H1 (cell line): ENCODE data around the gene SF3B6. TPM values are rescaled to one million over a fixed set of nuclear protein-coding genes. Genes with fewer than 3 reads are reported as not detected.
A peak's percentile ranks its signal among the peaks of the same experiment; 100 is the strongest.

Experiments
- BACH1 ChIP-seq: IDR thresholded peaks from 2 replicates; pipeline ENCODE4 v1.6.1; 2012; ENCODE audit warnings: low read length, improper control_type of control experiment
- BRCA1 ChIP-seq: IDR thresholded peaks from 2 replicates; pipeline ENCODE4 v1.6.1; 2012; ENCODE audit warnings: low read depth, low read length, improper control_type of control experiment
- CTBP2 ChIP-seq: IDR thresholded peaks from 2 replicates; pipeline ENCODE4 v1.7.0; 2011; ENCODE audit warnings: borderline replicate concordance, mild to moderate bottlenecking, moderate library complexity, mixed read lengths, low read length; ENCODE audit not compliant: insufficient read depth, insufficient read length
- GABPA ChIP-seq: IDR thresholded peaks from 2 replicates; pipeline ENCODE4 v1.6.1; 2011; ENCODE audit warnings: mild to moderate bottlenecking, low read length, moderate library complexity, borderline replicate concordance; ENCODE audit not compliant: insufficient read depth
- KDM1A ChIP-seq: fragments of 200-600, 300-600 bp; sonication (generic); IDR thresholded peaks from 2 replicates; pipeline ENCODE4 v1.7.1; 2016; ENCODE audit warnings: mild to moderate bottlenecking, low read length, borderline replicate concordance
- KDM4A ChIP-seq: IDR thresholded peaks from one replicate; pipeline ENCODE4 v1.7.1; 2012; ENCODE audit warnings: low read depth, mild to moderate bottlenecking, moderate library complexity, low read length, inconsistent platforms; ENCODE audit not compliant: severe bottlenecking
- NANOG ChIP-seq: IDR thresholded peaks from 2 replicates; pipeline ENCODE4 v1.6.1; 2011; ENCODE audit warnings: low read length, low read depth, mild to moderate bottlenecking, inconsistent platforms; ENCODE audit not compliant: insufficient read depth, poor library complexity, severe bottlenecking
- PHF8 ChIP-seq: fragments of 200-600 bp; sonication (generic); conservative IDR thresholded peaks from 2 replicates; pipeline ENCODE4 v1.7.1; 2012; ENCODE audit warnings: low read depth, mild to moderate bottlenecking, inconsistent platforms, low read length, moderate library complexity
- POLR2AphosphoS5 ChIP-seq: IDR thresholded peaks from 2 replicates; pipeline ENCODE4 v1.6.1; 2011; ENCODE audit warnings: low read depth, low read length
- RFX5 ChIP-seq: IDR thresholded peaks from 2 replicates; pipeline ENCODE4 v1.6.1; 2011; ENCODE audit warnings: low read depth, low read length, improper control_type of control experiment, borderline replicate concordance
- SRF ChIP-seq: IDR thresholded peaks from 2 replicates; pipeline ENCODE4 v1.6.1; 2011; ENCODE audit warnings: mild to moderate bottlenecking, low read depth, low read length, moderate library complexity
- SUZ12 ChIP-seq: fragments of 200-600 bp; sonication (generic); IDR thresholded peaks from 2 replicates; pipeline ENCODE4 v1.6.1; 2012; ENCODE audit warnings: mild to moderate bottlenecking, inconsistent platforms, low read length, moderate library complexity, mixed read lengths
- TAF1 ChIP-seq: IDR thresholded peaks from 2 replicates; pipeline ENCODE4 v1.6.1; 2011; ENCODE audit warnings: mild to moderate bottlenecking, low read depth, low read length
- TEAD4 ChIP-seq: IDR thresholded peaks from 2 replicates; pipeline ENCODE4 v1.6.1; 2012; ENCODE audit warnings: low read depth, low read length, inconsistent platforms, mixed read lengths
- polyA plus RNA-seq, 7 experiments: library from polyadenylated mRNA; depleted of rRNA in 3 of 7; stranded (reverse) in 5 of 7; unstranded in 2 of 7; fragments of >200 nt in 5 of 7; fragments of 200-250 nt in 2 of 7; gene quantifications; 1 replicate in 5 of 7; 2 replicates in 1 of 7; 4 replicates in 1 of 7; pipeline versions ENCODE4 v1.2.1 to v1.2.3, GENCODE V29; 2011 to 2013; ENCODE audit warnings: missing spikeins in 2 of 7, mixed read lengths in 2 of 7
- total RNA-seq: library from RNA; stranded (reverse); fragmentation: NEBNext Ultra II Directional; extraction: Animal tissue kit (Norgen Biotek cat#: 25700); gene quantifications from 2 replicates; pipeline ENCODE4 v1.2.1, GENCODE V29; 2021
- TF ChIP-seq, protein P1 (sequence below): IDR thresholded peaks from 2 replicates; pipeline ENCODE4 v1.6.1; 2011; ENCODE audit warnings: low read depth, mild to moderate bottlenecking, low read length; ENCODE audit not compliant: insufficient read depth
- TF ChIP-seq, protein P2 (sequence below): IDR thresholded peaks from 2 replicates; pipeline ENCODE4 v1.6.1; 2012; ENCODE audit warnings: inconsistent platforms
- TF ChIP-seq, protein P3 (sequence below): IDR thresholded peaks from 2 replicates; pipeline ENCODE4 v1.6.1; 2012; ENCODE audit warnings: low read length, inconsistent platforms
- TF ChIP-seq, protein P4 (sequence below): IDR thresholded peaks from 2 replicates; pipeline ENCODE4 v1.6.1; 2011; ENCODE audit warnings: low read length, improper control_type of control experiment

Gene SF3B6
- total and polyA plus RNA-seq, 2 of the 8 experiments (the other 6 are each of a cell fraction or from before 2014, with no cell fraction given): 126 to 155 TPM

DNA sequence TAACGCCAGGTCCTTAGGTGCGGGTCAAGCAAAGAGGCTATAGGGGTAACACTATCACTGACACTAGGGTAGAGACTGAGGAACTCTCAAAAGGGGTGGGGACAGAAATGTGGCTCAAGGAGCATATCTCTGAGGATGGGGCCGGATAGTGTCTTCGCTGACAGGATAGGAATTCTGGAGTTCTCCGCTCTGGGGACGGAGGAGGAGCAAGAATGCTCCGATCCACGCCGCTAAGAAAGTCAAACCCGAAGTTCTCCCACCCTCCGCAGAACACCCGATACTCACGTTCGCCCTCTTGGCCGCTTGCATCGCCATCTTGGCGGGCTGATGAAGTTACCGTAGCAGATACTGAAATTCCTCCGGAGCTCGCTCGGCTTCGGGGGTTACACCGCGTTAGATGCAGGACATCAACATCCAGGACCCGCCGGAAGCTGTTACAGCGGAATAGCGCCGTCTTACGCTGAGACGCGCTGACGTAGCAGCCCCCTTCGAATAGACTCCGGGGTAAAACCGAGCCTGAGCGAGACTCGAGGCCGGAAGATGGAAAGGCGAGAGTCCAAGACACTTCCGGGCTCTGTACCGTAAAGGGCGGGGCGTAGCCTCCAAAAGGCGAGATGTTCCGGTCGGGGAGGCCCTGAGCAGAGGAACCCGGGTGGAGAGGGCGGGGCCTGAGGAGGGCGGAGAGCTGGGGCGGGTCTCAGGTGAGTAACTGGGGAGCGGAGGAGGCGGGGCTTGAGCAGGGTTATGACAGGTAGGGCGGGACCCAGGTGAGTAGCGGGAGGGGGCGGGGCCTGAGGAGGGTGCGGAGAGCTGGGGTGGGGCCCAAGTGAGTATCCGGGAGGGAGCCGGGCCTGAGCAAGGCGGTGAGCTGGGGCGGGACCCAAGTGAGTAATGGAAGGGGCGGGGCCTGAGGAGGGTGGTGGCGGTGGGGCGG, at the start of gene SF3B6 (continued):
- TF ChIP-seq KDM1A: no peak
- TF ChIP-seq BRCA1: no peak; the same call in 1 of the 2 replicates
- peak; percentile 83 for TF ChIP-seq SRF
- no peak for TF ChIP-seq CTBP2
- TF ChIP-seq, protein P1, sequence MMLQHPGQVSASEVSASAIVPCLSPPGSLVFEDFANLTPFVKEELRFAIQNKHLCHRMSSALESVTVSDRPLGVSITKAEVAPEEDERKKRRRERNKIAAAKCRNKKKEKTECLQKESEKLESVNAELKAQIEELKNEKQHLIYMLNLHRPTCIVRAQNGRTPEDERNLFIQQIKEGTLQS: no peak
- no peak for TF ChIP-seq SUZ12
- TF ChIP-seq TAF1: peak; percentile 81; the same call in 1 of the 2 replicates
- TF ChIP-seq TEAD4: peak; percentile 75; the same call in 1 of the 2 replicates
- TF ChIP-seq, protein P2, sequence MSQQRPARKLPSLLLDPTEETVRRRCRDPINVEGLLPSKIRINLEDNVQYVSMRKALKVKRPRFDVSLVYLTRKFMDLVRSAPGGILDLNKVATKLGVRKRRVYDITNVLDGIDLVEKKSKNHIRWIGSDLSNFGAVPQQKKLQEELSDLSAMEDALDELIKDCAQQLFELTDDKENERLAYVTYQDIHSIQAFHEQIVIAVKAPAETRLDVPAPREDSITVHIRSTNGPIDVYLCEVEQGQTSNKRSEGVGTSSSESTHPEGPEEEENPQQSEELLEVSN: peak; percentile 46; the same call in 1 of the 2 replicates
- TF ChIP-seq GABPA: peak; percentile 98
- 0 out of 2 replicates have a peak, but pooled peaks have one; percentile 12 for TF ChIP-seq BACH1
- no peak for TF ChIP-seq RFX5
- peak; percentile 82 for TF ChIP-seq POLR2AphosphoS5
- TF ChIP-seq PHF8: peak; percentile 76
- TF ChIP-seq KDM4A: peak; percentile 55
- TF ChIP-seq NANOG: peak; percentile 48
- TF ChIP-seq, protein P3, sequence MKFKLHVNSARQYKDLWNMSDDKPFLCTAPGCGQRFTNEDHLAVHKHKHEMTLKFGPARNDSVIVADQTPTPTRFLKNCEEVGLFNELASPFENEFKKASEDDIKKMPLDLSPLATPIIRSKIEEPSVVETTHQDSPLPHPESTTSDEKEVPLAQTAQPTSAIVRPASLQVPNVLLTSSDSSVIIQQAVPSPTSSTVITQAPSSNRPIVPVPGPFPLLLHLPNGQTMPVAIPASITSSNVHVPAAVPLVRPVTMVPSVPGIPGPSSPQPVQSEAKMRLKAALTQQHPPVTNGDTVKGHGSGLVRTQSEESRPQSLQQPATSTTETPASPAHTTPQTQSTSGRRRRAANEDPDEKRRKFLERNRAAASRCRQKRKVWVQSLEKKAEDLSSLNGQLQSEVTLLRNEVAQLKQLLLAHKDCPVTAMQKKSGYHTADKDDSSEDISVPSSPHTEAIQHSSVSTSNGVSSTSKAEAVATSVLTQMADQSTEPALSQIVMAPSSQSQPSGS: peak; percentile 99
- TF ChIP-seq, protein P4, sequence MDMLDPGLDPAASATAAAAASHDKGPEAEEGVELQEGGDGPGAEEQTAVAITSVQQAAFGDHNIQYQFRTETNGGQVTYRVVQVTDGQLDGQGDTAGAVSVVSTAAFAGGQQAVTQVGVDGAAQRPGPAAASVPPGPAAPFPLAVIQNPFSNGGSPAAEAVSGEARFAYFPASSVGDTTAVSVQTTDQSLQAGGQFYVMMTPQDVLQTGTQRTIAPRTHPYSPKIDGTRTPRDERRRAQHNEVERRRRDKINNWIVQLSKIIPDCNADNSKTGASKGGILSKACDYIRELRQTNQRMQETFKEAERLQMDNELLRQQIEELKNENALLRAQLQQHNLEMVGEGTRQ: no peak
